CD14-positive monocyte (primary cell): Measurements from ENCODE around the gene HINT2. TPM values are rescaled to one million over a fixed set of nuclear protein-coding genes. Genes with fewer than 3 reads are reported as not detected.

Experiments
- DNase-seq, 3 donors: peaks; one replicate each; pipeline ENCODE4 v3.0.0-alpha.2; 2011 to 2022
- H2AFZ ChIP-seq: 2 replicates; pipeline ENCODE4 v1.6.0; 2012; ENCODE audit warnings: mild to moderate bottlenecking, low read depth, low read length, inconsistent platforms; ENCODE audit not compliant: insufficient read depth, poor library complexity, severe bottlenecking
- H3K27ac ChIP-seq, 2 donors: 1 replicate in 1 of 2; 2 replicates in 1 of 2; pipeline ENCODE4 v1.5.1; 2012 to 2013; ENCODE audit warnings: low read length in 2 of 2, control low read depth in 1 of 2, inconsistent platforms in 1 of 2, low read depth in 1 of 2, mild to moderate bottlenecking in 1 of 2
- H3K27me3 ChIP-seq, 2 donors: one replicate each; pipeline versions ENCODE4 v1.6.0 to v1.6.1; 2011 to 2013; ENCODE audit warnings: low read length in 2 of 2; ENCODE audit not compliant: control insufficient read depth in 2 of 2, insufficient read depth in 2 of 2
- H3K36me3 ChIP-seq, 2 donors: replicated peaks in 1 of 2; 1 replicate in 1 of 2; 2 replicates in 1 of 2; pipeline versions ENCODE4 v1.5.1 to v1.6.1; 2012 to 2013; ENCODE audit warnings: low read length in 2 of 2, control low read depth in 1 of 2, inconsistent platforms in 1 of 2, mild to moderate bottlenecking in 1 of 2; ENCODE audit not compliant: insufficient read depth in 2 of 2, control insufficient read depth in 1 of 2
- H3K4me1 ChIP-seq, 2 donors: 1 replicate in 1 of 2; 2 replicates in 1 of 2; pipeline versions ENCODE4 v1.5.1 to v1.6.1; 2012 to 2013; ENCODE audit warnings: low read length in 2 of 2, control low read depth in 1 of 2, inconsistent platforms in 1 of 2, mild to moderate bottlenecking in 1 of 2, moderate library complexity in 1 of 2; ENCODE audit not compliant: insufficient read depth in 2 of 2, control insufficient read depth in 1 of 2
- H3K4me2 ChIP-seq: replicated peaks from 2 replicates; pipeline ENCODE3; 2012; ENCODE audit warnings: low read length, moderate library complexity, mild to moderate bottlenecking; ENCODE audit not compliant: poor library complexity, severe bottlenecking; ENCODE audit errors: extremely low read depth
- H3K4me3 ChIP-seq, 3 experiments: fragments of 200-600 bp in 1 of 3; sonication (generic) in 1 of 3; replicated peaks in 1 of 3; 1 replicate in 2 of 3; 2 replicates in 1 of 3; pipeline ENCODE4 v1.5.1; 2011 to 2013; ENCODE audit warnings: low read length in 3 of 3, mild to moderate bottlenecking in 3 of 3, control low read depth in 2 of 3, low read depth in 2 of 3, inconsistent platforms in 1 of 3, moderate library complexity in 1 of 3
- H3K79me2 ChIP-seq: 2 replicates; pipeline ENCODE4 v1.6.0; 2012; ENCODE audit warnings: mild to moderate bottlenecking, control low read depth, inconsistent platforms, low read length, moderate library complexity; ENCODE audit not compliant: insufficient read depth
- H3K9ac ChIP-seq: 2 replicates; pipeline ENCODE4 v1.6.0; 2017; ENCODE audit warnings: low read length, mild to moderate bottlenecking; ENCODE audit not compliant: insufficient read depth, poor library complexity, severe bottlenecking
- H3K9me3 ChIP-seq, 2 donors: replicated peaks in 1 of 2; 1 replicate in 1 of 2; 2 replicates in 1 of 2; pipeline versions ENCODE4 v1.5.1 to v1.6.1; 2012 to 2013; ENCODE audit warnings: low read length in 2 of 2, control low read depth in 1 of 2; ENCODE audit not compliant: control insufficient read depth in 1 of 2, insufficient read depth in 1 of 2
- H4K20me1 ChIP-seq: 2 replicates; pipeline ENCODE4 v1.6.0; 2012; ENCODE audit warnings: mild to moderate bottlenecking, low read length, control low read depth, moderate library complexity; ENCODE audit not compliant: insufficient read depth
- H3K27ac Mint-ChIP-seq, 7 donors: one replicate each; pipeline ENCODE4 v1.8.0; 2020; ENCODE audit warnings: mild to moderate bottlenecking in 7 of 7, mixed read lengths in 7 of 7, moderate library complexity in 6 of 7, inconsistent platforms in 2 of 7
- H3K27me3 Mint-ChIP-seq, 3 donors: one replicate each; pipeline ENCODE4 v1.8.0; 2021 to 2022; ENCODE audit warnings: low read depth in 3 of 3, mild to moderate bottlenecking in 3 of 3, mixed read lengths in 3 of 3, moderate library complexity in 3 of 3, inconsistent platforms in 1 of 3
- H3K36me3 Mint-ChIP-seq, 2 donors: one replicate each; pipeline ENCODE4 v1.8.0; 2020; ENCODE audit warnings: mixed read lengths in 2 of 2, inconsistent platforms in 1 of 2, mild to moderate bottlenecking in 1 of 2
- H3K4me1 Mint-ChIP-seq: one replicate; pipeline ENCODE4 v1.8.0; 2020; ENCODE audit warnings: mild to moderate bottlenecking, mixed read lengths
- H3K4me3 Mint-ChIP-seq, 2 donors: one replicate each; pipeline ENCODE4 v1.8.0; 2020; ENCODE audit warnings: mild to moderate bottlenecking in 2 of 2, mixed read lengths in 2 of 2, moderate library complexity in 1 of 2
- H3K9me3 Mint-ChIP-seq, 7 donors: one replicate each; pipeline ENCODE4 v1.8.0; 2020 to 2022; ENCODE audit warnings: mixed read lengths in 7 of 7, mild to moderate bottlenecking in 6 of 7, moderate library complexity in 6 of 7, inconsistent platforms in 2 of 7
- CTCF ChIP-seq: fragments of 200-600 bp; IDR thresholded peaks from one replicate; pipeline ENCODE4 v1.8.0; 2022; ENCODE audit warnings: antibody characterized with exemption, mild to moderate bottlenecking
- WGBS: methylation state at CpG from one replicate; pipeline ENCODE4 v1.1.5; 2013; ENCODE audit warnings: missing lambda C conversion rate; ENCODE audit not compliant: insufficient coverage; 5-methylcytosine and 5-hydroxymethylcytosine counted together
- intact Hi-C, 2 donors: fragments of 100-400 bp; cut with micrococcal nuclease; formaldehyde crosslinking; loops; one replicate each; pipeline versions ENCODE4 v1.15.0 to v1.15.1; 2023
- polyA plus RNA-seq, 3 donors: library from polyadenylated mRNA; depleted of rRNA in 1 of 3; unstranded in 2 of 3; stranded (reverse) in 1 of 3; fragments of 300-500 nt in 2 of 3; fragments of >200 nt in 1 of 3; fragmentation: Illumina TruSeq in 2 of 3; gene quantifications; 1 replicate in 2 of 3; 2 replicates in 1 of 3; pipeline ENCODE4 v1.2.3, GENCODE V29; 2012 to 2021

The HINT2 gene
- polyA plus RNA-seq, 3 donors = 19.9 to 64.5 (median 59.1) TPM

DNA sequence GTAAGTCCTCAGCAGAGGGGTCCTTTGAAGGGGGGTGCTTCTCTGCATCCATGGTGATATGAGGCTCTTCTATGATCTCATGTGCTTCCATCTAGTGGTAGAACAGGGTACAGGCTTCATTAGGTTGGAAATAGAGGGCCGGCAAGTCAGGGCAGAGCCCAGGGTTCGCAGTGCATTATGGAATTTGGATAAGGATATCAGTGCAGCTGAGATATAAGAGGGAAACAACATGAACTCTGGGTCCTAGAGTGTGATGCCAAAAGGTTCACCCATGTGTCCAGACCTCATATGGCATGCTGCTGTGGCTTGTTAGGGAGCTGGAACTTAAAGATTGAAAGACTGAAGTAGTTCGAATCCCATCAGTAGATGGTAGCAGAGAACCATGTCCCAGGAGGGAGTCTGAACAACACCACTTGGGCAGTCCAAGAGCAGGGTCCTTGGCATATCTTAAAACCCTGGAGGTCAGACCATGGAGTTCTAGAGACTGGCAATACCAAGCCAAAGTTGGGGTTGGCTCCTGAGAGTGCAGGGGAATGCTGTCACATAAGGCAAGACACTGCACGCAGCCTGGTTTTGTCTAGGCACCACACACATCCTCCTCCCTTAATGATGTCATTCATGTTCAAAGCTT is 11.3 kb upstream of the HINT2 start:
- H3K36me3 Mint-ChIP-seq = no peaks in the 10 kb centered on the region
- peak overlapping the region in 3 of 7 donors; percentile 42 to 56 (median 54) for H3K27ac Mint-ChIP-seq
- H3K4me3 ChIP-seq = no peak overlapping the region
- peak; percentile 94 for TF ChIP-seq CTCF
- peaks cover 4% of the 10 kb centered on the region for H3K79me2 ChIP-seq
- no peaks in the 10 kb centered on the region for H3K36me3 ChIP-seq
- peaks cover 36% of the 10 kb centered on the region for H3K4me1 Mint-ChIP-seq
- no peaks in the 10 kb centered on the region for H3K9me3 Mint-ChIP-seq
- 30% methylated on average over 4 of the region's 4 CpGs for WGBS
- peak overlapping the region; percentile 45 for H3K4me2 ChIP-seq
- peak overlapping the region; percentile 22 for H2AFZ ChIP-seq
- H3K4me1 ChIP-seq = peaks cover 22 to 33% of the 10 kb centered on the region in 2 donors
- no peaks in the 10 kb centered on the region for H3K9me3 ChIP-seq
- no peak overlapping the region for H3K27ac ChIP-seq
- no peak overlapping the region for H3K9ac ChIP-seq
- intact Hi-C loops = loop anchor here (5.0 kb wide), 3 partner anchors 46 to 94 kb away; partner anchors contain the start of genes CREB3 (in 1 of the 2), OR13J1 (in 1 of the 2) and TLN1 (in 1 of the 2)
- no peaks in the 10 kb centered on the region for H4K20me1 ChIP-seq
- peak; percentile 42 to 54 (median 54) for DNase-seq
- H3K27me3 ChIP-seq = no peaks in the 10 kb centered on the region
- peak overlapping the region; percentile 63 to 64 for H3K4me3 Mint-ChIP-seq
- H3K27me3 Mint-ChIP-seq = peaks cover 15 to 16% (median 16%) of the 10 kb centered on the region in 3 donors

GRCh38 chr9:35822926-35823325 is 8.1 kb upstream of the HINT2 start:
- no peaks in the 10 kb centered on the region for H4K20me1 ChIP-seq
- Mint-ChIP-seq H3K4me1 (peaks cover 10% of the 10 kb centered on the region), H3K36me3 (no peaks in the 10 kb centered on the region), H3K9me3 (no peaks in the 10 kb centered on the region), H3K4me3 (no peak overlapping the region), H3K27me3 (peaks cover 9 to 13% (median 13%) of the 10 kb centered on the region in 3 donors), H3K27ac (no peak overlapping the region)
- H2AFZ ChIP-seq = no peak overlapping the region
- intact Hi-C loops = no loop called here
- peaks cover 0 to 7% of the 10 kb centered on the region in 2 donors for H3K4me1 ChIP-seq
- no peaks in the 10 kb centered on the region for H3K9me3 ChIP-seq
- no peak overlapping the region for H3K4me3 ChIP-seq
- no peaks in the 10 kb centered on the region for H3K36me3 ChIP-seq
- no peaks in the 10 kb centered on the region for H3K27me3 ChIP-seq
- no peak overlapping the region for H3K27ac ChIP-seq
- TF ChIP-seq CTCF = no peak
- no peak for DNase-seq
- H3K4me2 ChIP-seq = no peak overlapping the region
- H3K9ac ChIP-seq = no peak overlapping the region
- H3K79me2 ChIP-seq = no peaks in the 10 kb centered on the region
